HG03066 (cell line): ENCODE data around the gene XKR3.
"Not testable (repeated sequence)": the region's sequence is repeated elsewhere in the genome, so short reads cannot be mapped to it uniquely, and the experiment has no call there.

Experiments used
- ATAC-seq: cut with Tn5 transposase; IDR thresholded peaks from one replicate; pipeline ENCODE4 v1.9.1; 2021; ENCODE audit warnings: low read depth; ENCODE audit not compliant: unreplicated experiment

XKR3 gene

DNA sequence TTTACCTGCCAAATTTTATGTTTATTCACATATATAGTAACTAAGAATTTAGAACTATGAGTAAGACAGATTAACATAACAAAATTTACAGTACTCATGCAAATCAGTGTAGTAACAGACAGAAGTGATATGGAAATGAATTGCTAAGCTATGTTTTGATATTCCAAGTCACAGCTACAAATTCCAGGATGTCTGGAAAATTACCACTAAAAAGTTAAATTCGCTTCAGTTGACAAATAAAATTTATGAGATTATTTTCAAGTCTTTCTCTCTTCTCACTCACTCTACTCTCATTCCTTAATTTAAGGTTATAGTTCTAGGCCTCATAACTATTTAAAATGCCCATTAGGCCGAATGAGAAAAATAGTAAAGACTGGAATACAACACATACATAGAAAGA, 18.1 kb downstream of the XKR3 start:
- no peak for ATAC-seq

DNA sequence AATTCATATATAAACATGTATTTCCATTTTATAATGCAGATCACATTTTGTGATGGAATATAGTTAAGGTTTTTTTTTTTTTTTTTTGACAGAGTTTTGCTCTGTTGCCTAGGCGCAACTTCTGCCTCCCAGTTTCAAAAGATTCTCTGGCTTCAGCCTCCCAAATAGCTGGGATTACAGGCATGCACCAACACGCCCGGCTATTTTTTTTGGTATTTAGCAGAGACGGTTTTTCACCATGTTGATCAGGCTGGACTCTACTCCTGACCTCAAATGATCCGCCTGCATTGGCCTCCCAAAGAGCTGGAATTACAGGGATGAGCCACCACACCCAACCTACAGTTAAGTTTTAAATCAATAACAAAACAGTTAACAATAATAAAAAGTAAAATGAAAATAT, 18.8 kb downstream of the XKR3 start:
- no peak for ATAC-seq

DNA sequence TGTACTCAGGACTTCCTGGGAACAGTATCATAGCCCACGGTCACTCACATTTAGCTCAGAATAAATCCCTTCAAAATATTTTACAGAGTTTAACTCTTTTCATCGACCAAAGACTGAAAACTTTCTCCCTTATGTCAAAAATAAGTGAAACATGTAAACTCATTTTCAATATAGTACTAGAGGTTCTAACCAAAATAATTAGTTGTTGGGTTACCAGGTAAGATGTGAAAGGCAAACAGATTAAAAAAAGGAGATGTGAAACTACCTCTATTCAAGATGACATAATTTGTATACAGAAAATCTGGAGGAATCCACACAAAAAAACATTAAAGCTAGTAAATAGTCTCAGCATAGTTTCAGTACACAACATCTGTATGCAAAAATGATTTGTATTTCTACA, 20.3 kb downstream of the XKR3 start:
- no peak for ATAC-seq

DNA sequence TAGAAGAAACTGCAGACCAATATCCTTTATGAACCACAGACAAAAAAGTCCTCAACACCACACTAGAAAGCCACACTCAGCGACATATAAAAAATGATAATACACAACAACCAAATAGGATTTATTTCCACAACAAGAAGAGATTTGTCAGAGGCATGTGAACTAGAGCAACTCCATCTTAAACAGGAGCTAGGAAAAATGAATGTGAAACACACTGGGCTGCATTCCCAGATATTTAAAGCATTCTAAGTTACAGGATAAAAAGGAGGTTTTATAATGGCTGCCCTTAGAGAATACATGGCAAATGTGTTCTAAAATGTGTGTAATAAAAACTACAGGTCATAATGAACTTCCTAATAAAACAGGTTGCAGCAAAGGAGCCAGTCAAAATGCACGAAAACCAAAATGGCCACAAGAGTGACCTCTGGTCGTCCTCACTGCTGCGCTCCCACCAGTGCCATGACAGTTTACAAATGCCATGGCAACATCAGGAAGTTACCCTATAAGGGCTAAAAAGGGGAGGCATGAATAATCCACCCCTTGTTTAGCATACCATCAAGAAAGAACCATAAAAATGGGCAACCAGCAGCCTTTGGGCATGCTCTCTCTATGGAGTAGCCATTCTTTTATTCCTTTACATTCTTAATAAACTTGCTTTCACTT, 21.8 kb downstream of the XKR3 start:
- ATAC-seq = no peak

DNA sequence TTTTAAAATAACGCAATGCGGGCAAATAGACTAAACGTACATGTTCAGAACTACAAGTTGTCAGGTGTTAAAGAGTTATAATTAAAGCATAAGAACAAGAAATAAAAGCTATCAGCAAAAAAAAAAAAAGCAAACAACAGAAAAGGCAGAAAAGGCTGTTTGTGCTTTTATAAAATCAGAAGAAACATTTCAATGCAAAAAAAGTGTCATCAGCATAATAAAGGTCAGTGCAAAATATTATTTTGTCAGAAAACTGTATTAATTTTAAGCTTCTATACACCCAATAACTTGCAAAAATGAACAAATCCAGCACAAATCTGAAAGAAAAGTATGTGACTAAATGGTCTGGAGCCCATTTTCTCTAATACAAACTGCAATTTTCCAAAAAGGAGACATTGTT, 23.6 kb downstream of the XKR3 start:
- no peak for ATAC-seq

DNA sequence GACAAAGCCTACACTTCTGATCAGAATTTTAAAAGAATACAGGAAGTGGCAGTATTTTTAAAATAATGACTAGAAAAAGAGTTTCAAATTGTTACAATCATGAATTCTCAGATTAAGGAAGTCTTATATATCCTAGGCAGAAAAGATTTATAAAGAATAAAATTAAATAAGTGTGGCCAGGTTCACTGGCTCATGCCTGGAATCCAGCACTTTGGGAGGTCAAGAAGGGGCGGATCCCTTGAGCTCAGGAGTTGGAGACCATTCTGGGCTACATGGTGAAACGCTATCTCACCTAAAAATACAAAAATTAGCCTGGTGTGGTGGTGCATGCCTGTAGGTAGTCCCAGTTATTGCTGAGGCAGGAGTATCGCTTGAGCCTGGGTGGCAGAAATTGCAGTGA, 24.1 kb downstream of the XKR3 start:
- no peak for ATAC-seq

DNA sequence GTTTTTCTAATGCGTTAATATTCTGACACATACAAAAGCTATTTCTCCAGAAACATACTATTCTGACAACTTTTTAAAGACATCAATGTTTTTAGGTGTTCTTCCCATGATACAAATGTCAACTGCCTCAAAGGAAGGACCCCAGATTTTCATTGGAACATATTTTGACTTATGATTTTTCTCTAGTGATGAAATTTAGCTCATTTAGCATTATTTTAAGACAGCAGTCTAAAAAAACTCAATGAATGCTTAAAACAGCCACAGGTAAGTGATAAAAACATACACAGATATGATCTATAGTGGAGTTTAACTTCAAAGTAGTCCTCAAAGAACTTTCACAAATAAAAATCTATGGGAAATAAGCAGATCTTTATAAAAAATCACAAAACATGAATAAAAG, 24.9 kb downstream of the XKR3 start:
- no peak for ATAC-seq

DNA sequence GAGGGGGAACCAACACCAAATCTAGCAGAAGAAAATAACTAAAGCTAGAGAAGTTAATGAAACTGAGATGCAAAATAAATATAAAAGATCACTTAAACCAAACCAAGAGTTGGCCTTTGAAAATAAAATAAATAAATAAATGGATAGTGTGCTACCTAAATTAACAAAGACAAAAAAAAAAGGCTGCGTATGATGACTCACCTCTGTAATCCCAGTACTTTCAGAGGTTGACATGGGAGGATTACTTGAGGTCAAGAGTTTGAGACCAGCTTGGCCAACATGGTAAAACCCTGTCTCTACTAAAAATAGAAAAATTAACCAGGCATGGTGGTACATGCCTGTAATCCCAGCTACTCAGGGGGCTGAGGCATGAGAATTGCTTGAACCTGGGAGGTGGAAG, 29.7 kb downstream of the XKR3 start:
- ATAC-seq = not testable (repeated sequence)

DNA sequence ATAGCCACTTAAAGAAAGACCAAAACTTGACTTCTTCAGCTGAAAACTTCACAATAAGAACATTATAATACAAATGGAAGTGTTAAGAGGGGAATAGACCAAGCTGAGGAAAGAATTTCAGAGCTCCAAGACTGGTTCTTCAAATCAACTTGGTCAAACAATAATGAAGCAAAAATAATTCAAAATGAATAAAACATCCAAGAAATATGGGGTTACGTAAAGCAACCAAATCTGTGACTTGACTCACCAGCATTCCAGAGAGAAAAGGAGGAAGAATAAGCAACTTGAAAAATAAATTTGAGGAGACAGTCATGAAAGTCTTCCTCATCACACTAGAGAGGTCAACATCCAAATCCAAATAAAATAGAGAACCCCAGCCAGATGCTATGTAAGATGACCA, 31.4 kb downstream of the XKR3 start:
- ATAC-seq = no peak

DNA sequence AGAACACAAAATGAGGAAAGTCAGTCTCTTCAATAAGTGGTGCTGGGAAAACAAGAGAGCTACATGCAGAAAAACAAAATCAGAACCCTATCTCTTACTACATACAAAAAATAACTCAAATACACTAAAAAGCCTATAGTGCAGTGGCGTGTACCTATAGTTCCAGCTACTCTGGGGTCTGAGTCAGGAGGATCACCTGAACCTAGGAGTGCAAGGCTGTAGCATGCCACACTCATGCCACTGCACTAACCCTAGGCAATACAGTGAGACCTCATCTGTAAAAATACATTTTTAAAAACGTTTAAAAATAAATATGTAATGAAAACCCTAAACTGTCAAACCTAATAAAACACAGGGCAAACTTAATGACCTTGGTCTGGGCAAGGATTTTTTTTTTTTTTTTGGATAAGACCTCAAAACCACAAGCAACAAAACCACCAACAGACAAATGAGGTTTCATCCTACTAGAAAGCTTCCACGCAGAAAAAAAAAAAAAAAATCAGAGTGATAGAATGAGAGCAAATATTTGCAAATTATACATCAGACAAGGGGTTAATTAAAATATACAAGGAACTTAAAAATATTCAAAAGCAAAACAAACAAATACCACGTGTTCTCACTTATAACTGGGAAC, 35.2 kb downstream of the XKR3 start:
- ATAC-seq = no peak

DNA sequence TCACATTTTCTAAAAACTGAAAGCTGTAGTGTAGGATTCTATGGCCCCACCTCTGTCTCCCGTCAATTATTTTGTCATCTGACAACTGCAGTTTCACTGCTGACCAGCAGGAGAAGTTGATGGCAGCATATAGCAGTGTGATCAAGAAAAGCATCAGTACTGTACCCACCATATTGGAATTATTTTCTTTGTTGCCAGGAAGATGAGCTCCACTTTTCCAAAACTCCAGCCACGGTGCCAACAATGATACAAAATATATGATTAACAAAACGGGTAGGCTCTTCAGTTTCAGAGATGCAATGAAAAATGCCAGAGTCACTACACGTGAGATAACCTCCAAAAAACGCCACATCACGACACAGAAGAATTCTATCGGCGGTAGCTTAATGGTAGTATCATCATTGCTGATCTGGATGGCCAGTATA, 41.3 kb downstream of the XKR3 start:
- ATAC-seq = no peak

DNA sequence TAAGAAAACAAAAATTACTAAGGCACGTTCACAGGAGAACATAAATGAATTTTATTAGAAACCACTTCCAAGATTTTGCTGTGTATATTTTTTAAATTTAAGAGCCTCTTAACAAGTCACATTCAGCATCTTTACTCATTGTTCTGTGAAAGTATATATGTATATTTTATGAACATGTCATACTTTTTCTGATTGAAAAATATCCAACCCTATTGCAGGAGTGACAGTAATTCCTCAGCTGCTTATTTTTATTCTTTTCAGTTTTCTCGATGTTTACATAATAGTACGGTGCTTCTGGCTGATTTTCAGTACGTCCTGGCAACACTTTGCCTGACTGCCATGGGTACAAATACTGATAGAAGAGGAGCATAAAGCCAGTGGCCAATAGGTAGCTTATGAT, 41.8 kb downstream of the XKR3 start:
- ATAC-seq = no peak

DNA sequence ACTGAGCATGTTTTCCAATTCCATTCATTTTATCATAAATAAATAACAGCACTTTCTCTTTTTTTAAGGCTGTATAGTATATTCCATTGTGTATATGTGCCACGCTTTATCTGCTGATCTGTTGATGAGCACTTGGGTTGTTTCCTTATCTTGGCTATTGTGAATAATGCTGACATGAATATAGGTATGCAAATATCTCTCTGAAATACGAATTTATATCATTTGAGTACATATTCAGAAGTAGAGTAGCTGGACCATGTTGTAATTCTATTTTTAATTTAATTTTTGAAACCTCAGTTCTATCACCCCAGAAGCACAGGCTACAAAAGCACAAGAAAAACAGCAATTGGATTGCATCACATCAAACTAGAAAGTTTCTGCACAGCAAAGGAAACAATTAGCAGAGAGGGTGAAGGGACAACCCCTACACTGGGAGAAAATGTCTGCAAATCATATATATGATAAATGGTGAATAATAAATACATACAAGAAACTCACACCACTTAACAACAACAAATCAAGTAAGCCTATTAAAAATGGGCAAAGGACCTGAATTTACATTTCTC, 43.4 kb downstream of the XKR3 start:
- no peak for ATAC-seq

DNA sequence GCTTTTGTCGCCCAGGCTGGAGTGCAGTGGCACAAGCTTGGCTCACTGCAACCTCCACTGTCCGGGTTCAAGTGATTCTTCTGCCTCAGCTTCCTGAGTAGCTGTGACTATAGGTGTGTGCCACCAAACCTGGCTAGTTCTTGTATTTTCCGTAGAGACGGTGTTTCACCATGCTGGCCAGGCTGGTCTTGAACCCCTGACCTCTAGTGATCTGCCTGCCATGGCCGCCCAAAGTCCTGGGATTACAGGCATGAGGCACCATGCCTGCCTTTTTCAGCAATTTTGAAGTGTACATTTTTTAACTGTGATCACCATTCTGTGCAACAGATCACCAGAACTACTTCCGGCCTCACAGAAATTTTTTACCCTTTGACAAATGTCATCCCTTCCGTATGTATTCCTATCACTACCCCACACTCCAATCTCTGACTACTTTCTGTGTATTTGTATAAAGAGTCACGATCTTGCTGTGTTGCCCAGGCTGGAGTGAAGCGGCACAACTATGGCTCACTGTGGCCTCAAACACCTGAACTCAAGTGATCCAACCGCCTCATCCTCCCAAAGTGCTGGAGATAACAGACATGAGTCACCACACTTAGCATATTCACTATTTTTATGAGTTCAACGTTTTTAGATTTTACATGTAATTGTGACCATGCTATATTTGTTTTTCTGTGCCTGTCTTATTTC, 44.0 kb downstream of the XKR3 start:
- no peak for ATAC-seq

DNA sequence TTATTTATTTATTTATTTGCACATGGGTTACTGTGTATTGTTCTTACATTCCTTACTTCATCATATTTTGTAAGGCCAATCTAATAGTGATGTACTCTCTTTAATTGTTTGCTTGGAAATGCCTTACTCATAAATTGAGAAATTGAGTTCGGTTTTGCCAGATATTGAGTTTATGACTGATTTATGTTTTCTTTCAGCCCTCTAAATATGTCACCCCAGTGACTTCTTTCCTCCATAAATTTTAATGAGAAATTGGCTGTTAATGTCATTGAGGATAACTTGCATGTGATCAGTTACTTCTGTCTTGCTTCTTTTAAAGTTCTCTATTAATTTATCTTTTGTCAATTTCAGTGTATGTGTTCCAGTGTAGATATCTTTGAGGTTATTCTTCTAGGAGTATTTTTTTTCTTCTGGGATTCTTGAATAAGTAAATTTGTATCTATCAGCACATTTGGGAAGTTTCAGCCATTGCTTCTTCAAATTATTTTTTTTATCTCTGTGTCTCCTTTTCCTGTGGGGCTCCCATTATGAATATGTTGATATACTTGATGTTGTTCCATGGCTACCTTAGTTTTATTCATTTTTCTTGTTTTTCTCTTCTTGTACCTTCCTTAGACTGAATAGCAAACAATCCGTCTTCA, 47.8 kb downstream of the XKR3 start:
- no peak for ATAC-seq

DNA sequence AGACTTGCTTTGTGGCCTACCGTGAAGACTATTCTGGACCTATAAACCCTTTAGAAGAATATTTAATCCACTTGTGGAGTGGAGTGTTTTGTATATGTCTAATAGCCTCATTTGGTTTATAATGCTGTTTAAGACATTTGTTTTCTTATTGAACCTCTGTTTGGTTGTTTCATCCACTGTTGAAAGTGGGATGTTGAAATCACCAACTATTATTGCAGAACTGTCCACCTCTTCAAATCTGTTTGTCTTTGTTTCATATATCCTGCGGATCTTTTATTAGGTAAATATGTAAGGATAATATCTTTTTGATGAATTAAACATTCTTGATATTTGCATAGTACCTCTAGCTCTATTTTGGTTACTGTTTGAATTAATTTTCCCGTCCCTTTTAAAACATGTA, 49.1 kb downstream of the XKR3 start:
- ATAC-seq = no peak

DNA sequence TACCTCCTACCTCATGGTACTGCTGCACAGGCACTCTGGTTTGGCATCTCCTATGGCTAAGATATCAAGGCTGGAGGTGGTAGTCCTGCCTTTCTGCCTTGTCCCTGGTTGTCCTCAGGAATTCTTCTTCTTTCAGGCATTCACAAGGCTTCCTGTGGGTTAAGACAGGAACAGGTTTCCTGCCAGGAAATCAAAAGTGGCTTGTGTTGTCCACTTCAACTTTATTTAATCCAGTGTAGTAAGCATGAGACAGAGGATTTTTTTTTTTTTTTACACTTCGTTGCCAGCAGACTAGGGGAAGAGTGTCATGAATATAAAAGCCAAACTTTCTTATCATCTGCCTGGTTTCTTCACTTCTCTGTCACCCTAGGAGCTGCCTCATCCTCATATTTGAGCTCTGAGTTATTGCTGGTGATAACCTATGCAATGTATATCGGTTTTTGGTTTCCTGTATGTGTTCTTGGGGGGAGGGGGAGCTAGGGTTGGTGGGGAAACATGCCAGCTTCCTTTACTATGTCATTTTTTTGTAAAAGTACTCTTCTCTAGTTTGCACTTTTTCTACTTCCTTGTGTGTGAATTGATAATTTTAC, 50.2 kb downstream of the XKR3 start:
- ATAC-seq = no peak

DNA sequence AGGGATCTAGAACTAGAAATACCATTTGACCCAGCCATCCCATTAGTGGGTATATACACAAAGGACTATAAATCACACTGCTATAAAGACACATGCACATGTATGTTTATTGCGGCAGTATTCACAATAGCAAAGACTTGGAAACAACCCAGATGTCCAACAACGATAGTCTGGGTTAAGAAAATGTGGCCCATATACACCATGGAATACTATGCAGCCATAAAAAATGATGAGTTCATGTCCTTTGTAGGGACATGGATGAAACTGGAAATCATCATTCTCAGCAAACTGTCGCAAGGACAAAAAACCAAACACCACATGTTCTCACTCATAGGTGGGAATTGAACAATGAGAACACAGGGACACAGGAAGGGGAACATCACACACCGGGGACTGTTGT, 53.6 kb downstream of the XKR3 start:
- not testable (repeated sequence) for ATAC-seq

DNA sequence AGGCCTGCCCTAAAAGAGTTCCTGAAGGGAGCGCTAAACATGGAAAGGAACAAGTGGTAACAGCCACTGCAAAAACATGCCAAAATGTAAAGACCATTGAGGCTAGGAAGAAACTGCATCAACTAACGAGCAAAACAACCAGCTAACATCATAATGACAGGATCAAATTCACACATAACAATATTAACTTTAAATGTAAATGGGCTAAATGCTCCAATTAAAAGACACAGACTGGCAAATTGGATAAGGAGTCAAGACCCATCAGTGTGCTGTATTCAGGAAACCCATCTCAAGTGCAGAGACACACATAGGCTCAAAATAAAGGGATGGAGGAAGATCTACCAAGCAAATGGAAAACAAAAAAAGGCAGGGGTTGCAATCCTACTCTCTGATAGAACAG, 57.3 kb downstream of the XKR3 start:
- not testable (repeated sequence) for ATAC-seq

DNA sequence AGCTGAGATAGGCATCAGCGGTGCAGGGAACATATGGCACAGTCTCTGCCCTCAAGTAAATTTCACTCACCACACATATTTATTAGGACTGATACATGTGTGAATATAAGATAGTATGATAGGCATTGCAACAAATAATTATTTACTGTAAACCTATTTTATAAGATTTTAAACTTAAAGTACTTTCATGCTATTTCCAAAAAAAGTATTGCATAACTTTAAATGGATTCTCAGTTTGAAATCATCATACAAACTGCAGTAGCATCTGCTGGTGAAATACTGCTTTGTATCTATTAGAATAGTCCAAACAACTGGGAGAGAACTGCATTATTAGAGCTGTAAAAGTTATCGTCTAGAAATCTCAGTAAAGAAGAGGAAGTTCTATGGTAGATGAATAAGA, 63.0 kb downstream of the XKR3 start:
- not testable (repeated sequence) for ATAC-seq

DNA sequence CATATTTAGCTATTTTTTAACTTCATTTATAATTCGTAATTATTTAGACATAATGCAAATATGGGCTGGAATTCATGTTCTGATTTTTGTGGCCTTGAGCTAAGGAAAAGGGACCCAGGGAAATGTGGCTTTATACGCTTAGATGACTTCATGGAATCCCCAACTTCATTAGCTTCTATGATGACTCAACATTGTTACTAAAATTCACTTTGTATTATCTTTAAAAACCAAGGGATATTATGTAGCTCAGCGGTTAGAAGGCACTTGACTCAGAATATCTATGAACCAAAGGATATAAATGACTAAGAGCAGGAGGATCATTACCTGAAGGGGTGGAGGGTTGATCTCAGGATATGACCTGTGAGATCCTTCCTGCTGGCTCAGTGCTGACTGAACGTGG, 64.8 kb downstream of the XKR3 start:
- not testable (repeated sequence) for ATAC-seq
